K562 (cell line): ENCODE results near the gene ZNF324B. TPM values are rescaled to one million over a fixed set of nuclear protein-coding genes. Genes with fewer than 3 reads are reported as not detected.

ENCODE experiments used
- ATAC-seq: fragments of 200-7000 bp; cut with Tn5 transposase; 3 replicates; pipeline ENCODE4 v1.9.1; 2020; ENCODE audit warnings: moderate library complexity
- BruUV-seq: library from RNA; stranded (reverse); fragments of 400-500 nt; replicated peaks from 2 replicates; lab custom pipeline; 2021; lab: Mats Ljungman, UMichigan
- CTCF ChIA-PET: fragments of 300-600 bp; formaldehyde crosslinking; extraction: SDS; loops from one replicate; lab custom pipeline; 2021; ENCODE audit warnings: low intra/inter-chr PET ratio; lab: Yijun Ruan, JAX
- POLR2A ChIA-PET: fragments of 300-600, 350-650 bp; sonication (Branson Sonifier 250); formaldehyde crosslinking; extraction: SDS; loops from one replicate; lab custom pipeline; 2021; ENCODE audit warnings: antibody characterized with exemption, inconsistent platforms; lab: Yijun Ruan, JAX
- DNase-seq, 4 experiments: peaks; one replicate each; pipeline versions ENCODE4 v3.0.0 to v3.0.0-alpha.2; 2011 to 2018; ENCODE audit warnings: low spot score in 3 of 4, mixed read lengths in 3 of 4; ENCODE audit errors: extremely low read depth in 1 of 4
- FAIRE-seq: peaks from 2 replicates; lab custom pipeline; 2011; peaks lifted over from hg19 to GRCh38; lab: Jason Lieb, UNC
- H2AFZ ChIP-seq: 2 replicates; pipeline ENCODE4 v1.6.0; 2011; ENCODE audit warnings: low read depth, low read length, control low read depth, inconsistent platforms
- H3K27ac ChIP-seq: fragments of 200-600 bp; 3 replicates; pipeline ENCODE4 v1.8.0; 2011; ENCODE audit warnings: low read depth, mild to moderate bottlenecking, control low read depth, inconsistent platforms, low read length, moderate library complexity, mixed read lengths; ENCODE audit errors: extremely low read depth
- H3K27me3 ChIP-seq, 2 experiments: fragments of 300-600 bp in 1 of 2; 2 replicates in 1 of 2; 3 replicates in 1 of 2; pipeline versions ENCODE4 v1.6.0 to v1.8.0; 2011; ENCODE audit warnings: inconsistent platforms in 2 of 2, low read length in 2 of 2, mild to moderate bottlenecking in 1 of 2, mixed read lengths in 1 of 2, moderate library complexity in 1 of 2; ENCODE audit not compliant: control insufficient read depth in 2 of 2, insufficient read depth in 2 of 2
- H3K36me3 ChIP-seq: fragments of 300-600 bp; 3 replicates; pipeline ENCODE4 v1.8.0; 2011; ENCODE audit warnings: mild to moderate bottlenecking, low read length, inconsistent platforms; ENCODE audit not compliant: control insufficient read depth, insufficient read depth
- H3K4me1 ChIP-seq, 2 experiments: fragments of 200-600 bp in 1 of 2; replicated peaks in 1 of 2; 2 replicates in 1 of 2; 3 replicates in 1 of 2; pipeline versions ENCODE4 v1.5.1 to v1.8.0; 2011; ENCODE audit warnings: inconsistent platforms in 2 of 2, low read length in 2 of 2, mild to moderate bottlenecking in 1 of 2, mixed read lengths in 1 of 2, moderate library complexity in 1 of 2; ENCODE audit not compliant: control insufficient read depth in 2 of 2, insufficient read depth in 2 of 2
- H3K4me2 ChIP-seq: 2 replicates; pipeline ENCODE4 v1.6.1; 2011; ENCODE audit warnings: low read length, control low read depth, inconsistent platforms, mixed read lengths; ENCODE audit not compliant: insufficient read depth
- H3K4me3 ChIP-seq: fragments of 200-600 bp; sonication (generic), shearing (Covaris generic); 2 replicates; pipeline ENCODE4 v1.5.1; 2016; ENCODE audit warnings: control low read depth, inconsistent platforms
- H3K79me2 ChIP-seq: fragments of 200-600 bp; 3 replicates; pipeline ENCODE4 v1.8.0; 2011; ENCODE audit warnings: low read length, inconsistent platforms; ENCODE audit not compliant: control insufficient read depth, insufficient read depth
- H3K9ac ChIP-seq, 2 experiments: 2 replicates each; pipeline versions ENCODE4 v1.6.0 to v1.6.1; 2011; ENCODE audit warnings: low read depth in 2 of 2, low read length in 2 of 2, control low read depth in 1 of 2, inconsistent platforms in 1 of 2, mild to moderate bottlenecking in 1 of 2, mixed read lengths in 1 of 2; ENCODE audit not compliant: insufficient read depth in 1 of 2
- H3K9me1 ChIP-seq: one replicate; pipeline ENCODE4 v1.6.0; 2011; ENCODE audit warnings: inconsistent platforms, mild to moderate bottlenecking, low read length, moderate library complexity; ENCODE audit not compliant: control insufficient read depth, insufficient read depth
- H3K9me3 ChIP-seq: replicated peaks from 2 replicates; pipeline ENCODE4 v1.5.1; 2011; ENCODE audit warnings: low read depth, low read length, inconsistent platforms; ENCODE audit not compliant: control insufficient read depth, insufficient read depth
- H4K20me1 ChIP-seq: replicated peaks from 2 replicates; pipeline ENCODE4 v1.6.1; 2011; ENCODE audit warnings: low read length, inconsistent platforms, mixed read lengths; ENCODE audit not compliant: control insufficient read depth, insufficient read depth
- EHMT2 ChIP-seq: fragments of 450-650 bp; IDR thresholded peaks from 2 replicates; pipeline ENCODE4 v1.6.1; 2018; ENCODE audit warnings: antibody characterized with exemption
- FIP1L1 ChIP-seq: fragments of 200-400 bp; formaldehyde crosslinking; IDR thresholded peaks from 2 replicates; pipeline ENCODE4 v1.6.1; 2018; ENCODE audit warnings: mild to moderate bottlenecking, low read depth, low read length; ENCODE audit not compliant: poor library complexity, severe bottlenecking
- GMEB1 ChIP-seq: fragments of 250-450 bp; sonication (Bioruptor Pico); IDR thresholded peaks from 2 replicates; pipeline ENCODE4 v1.4.0; 2020; ENCODE audit warnings: mild to moderate bottlenecking
- HMGXB4 ChIP-seq: sonication (generic); formaldehyde crosslinking; IDR thresholded peaks from 2 replicates; pipeline ENCODE4 v1.8.1; 2023; ENCODE audit warnings: mild to moderate bottlenecking, missing genetic modification reagents
- POLR2A ChIP-seq: fragments of 450-650 bp; conservative IDR thresholded peaks from 2 replicates; pipeline ENCODE4 v1.6.1; 2016
- POLR2B ChIP-seq: fragments of 450-650 bp; IDR thresholded peaks from 2 replicates; pipeline ENCODE4 v1.6.1; 2018; ENCODE audit warnings: low read depth; ENCODE audit not compliant: partially characterized antibody
- RNF2 ChIP-seq: sonication (generic); IDR thresholded peaks from 2 replicates; pipeline ENCODE4 v1.6.1; 2016
- SRSF9 ChIP-seq: fragments of 200-400 bp; formaldehyde crosslinking; IDR thresholded peaks from 2 replicates; pipeline ENCODE4 v1.6.1; 2017; ENCODE audit warnings: low read depth, low read length, borderline replicate concordance
- ZFX ChIP-seq: sonication (generic); formaldehyde crosslinking; IDR thresholded peaks from 2 replicates; pipeline ENCODE4 v1.8.0; 2022; ENCODE audit warnings: mild to moderate bottlenecking, missing genetic modification reagents, moderate library complexity
- ZMIZ1 ChIP-seq, 2 experiments: fragments of 150-350 bp in 1 of 2; IDR thresholded peaks; 2 replicates each; pipeline ENCODE4 v1.6.1; 2012 to 2016; ENCODE audit warnings: low read depth in 2 of 2, low read length in 2 of 2, mild to moderate bottlenecking in 1 of 2, moderate library complexity in 1 of 2
- ZZZ3 ChIP-seq: fragments of 450-650 bp; IDR thresholded peaks from 2 replicates; pipeline ENCODE4 v1.6.1; 2016; ENCODE audit warnings: antibody characterized with exemption, mild to moderate bottlenecking, moderate library complexity
- WGBS: fragments of 100-300 bp; shearing (Covaris generic); methylation state at CpG from one replicate; pipeline ENCODE4 v1.1.6; 2016; ENCODE audit warnings: low coverage, mixed read lengths; ENCODE audit not compliant: insufficient coverage; ENCODE audit errors: missing lambda C conversion rate; 5-methylcytosine and 5-hydroxymethylcytosine counted together
- in situ Hi-C: fragments of 300-500 bp; cut with MboI; formaldehyde crosslinking; loops from 4 replicates; pipeline ENCODE4 v1.15.0; 2018; ENCODE audit warnings: inconsistent platforms, mixed read lengths
- intact Hi-C: fragments of 100-400 bp; cut with micrococcal nuclease; formaldehyde crosslinking; loops from 2 replicates; pipeline ENCODE4 v1.14.2; 2022
- polyA plus RNA-seq, 8 experiments: library from polyadenylated mRNA; depleted of rRNA in 4 of 8; stranded (reverse) in 5 of 8; unstranded in 3 of 8; fragments of >200 nt; fragmentation: Nextera tagmentation in 2 of 8; fragmentation: Illumina TruSeq in 1 of 8; extraction: Ambion mirVana in 2 of 8; extraction: Trizol in 1 of 8; gene quantifications; 2 replicates each; pipeline versions ENCODE4 v1.2.1 to v1.2.3, GENCODE V29; 2011 to 2014; ENCODE audit warnings: inconsistent platforms in 1 of 8, missing spikeins in 1 of 8
- total RNA-seq, 7 experiments: library from RNA; depleted of rRNA in 6 of 7; stranded (reverse); fragments of >200 nt in 6 of 7; fragmentation: Illumina TruSeq in 2 of 7; extraction: Trizol in 2 of 7; gene quantifications; 2 replicates each; pipeline versions ENCODE4 v1.2.1 to v1.2.3, GENCODE V29; 2011 to 2021; ENCODE audit warnings: low replicate concordance in 1 of 7

The ZNF324B gene
- total and polyA plus RNA-seq, 9 of the 15 experiments (the other 6 are each of a cell fraction or from before 2014, with no cell fraction given), result 0.20 to 13.5 (median 5.7) TPM

GRCh38 chr19:58466089-58466759, 14.8 kb downstream of the ZNF324B start (continued):
- TF ChIP-seq HMGXB4 (CRISPR knock-in tag) (no peak), ZZZ3 (no peak), SRSF9 (no peak), EHMT2 (no peak)

GRCh38 chr19:58466760-58467589, 15.6 kb downstream of the ZNF324B start, which contains the start of gene ZNF324:
ZNF324 (plus strand) TSS chr19:58467080; CDS start chr19:58469186, 2,106 bp downstream.
- peak; percentile 95 to 99 (median 97) for DNase-seq
- CTCF ChIA-PET, result no interaction called here
- H3K27me3 ChIP-seq, result no peaks in the 10 kb centered on the region
- no peaks in the 10 kb centered on the region for H3K9me3 ChIP-seq
- FAIRE-seq, result peak; percentile 98
- no peaks in the 10 kb centered on the region for H4K20me1 ChIP-seq
- under 1% methylated on average over 78 of the region's 92 CpGs for WGBS
- H2AFZ ChIP-seq, result peak within 1 kb of the TSS; percentile 98
- intact Hi-C loops, result loop anchor here (5.0 kb wide), 1 partner anchor 60 kb away; the partner anchor contains the start of gene ZNF584
- peaks cover 26% of the 10 kb centered on the region for H3K79me2 ChIP-seq
- ATAC-seq, result peak; percentile 97
- peak within 1 kb of the TSS; percentile 74 to 97 for H3K9ac ChIP-seq
- H3K27ac ChIP-seq, result peak within 1 kb of the TSS; percentile 58
- in situ Hi-C loops, result no loop called here
- H3K9me1 ChIP-seq, result peaks cover 14% of the 10 kb centered on the region
- peaks cover 24% of the 10 kb centered on the region; the same call in 2 of the 3 replicates for H3K36me3 ChIP-seq
- POLR2A ChIA-PET, result interaction anchor here (0.6 to 1.3 kb wide), 5 partner anchors 9 to 104 kb away, joined by 3 to 6 read pairs (median 4); partner anchors contain the start of genes ZNF324B, ZNF446 and ZNF497
- H3K4me1 ChIP-seq, result peaks cover 10 to 24% of the 10 kb centered on the region in 2 experiments; a peak in 4 of 5 replicates
- H3K4me3 ChIP-seq, result peak within 1 kb of the TSS; percentile 71
- peak within 1 kb of the TSS; percentile 92 for H3K4me2 ChIP-seq
- BruUV-seq, result no TSS peak
- TF ChIP-seq ZFX (CRISPR knock-in tag) (peak; percentile 57), FIP1L1 (peak; percentile 81), GMEB1 (CRISPR knock-in tag) (peak; percentile 85), POLR2A (peak; percentile 79), ZMIZ1 (IDR thresholded peaks at IDR 0.05; ENCODE audit: low read depth in 2 of 2, low read length in 2 of 2) (no peak), RNF2 (0 out of 2 replicates have a peak, but pooled peaks have one; percentile 8), POLR2B (peak; percentile 49)
